HEK293 (cell line): ENCODE data around the gene FHIT.

Experiments
- CTCF ChIP-seq: fragments of 450-650 bp; formaldehyde crosslinking; IDR thresholded peaks from 2 replicates; pipeline ENCODE4 v1.5.1; 2016; ENCODE audit warnings: missing biosample characterization, missing genetic modification characterization
- PBX3 ChIP-seq: sonication (generic); formaldehyde crosslinking; IDR thresholded peaks from 2 replicates; pipeline ENCODE4 v1.8.1; 2022; ENCODE audit warnings: mild to moderate bottlenecking, moderate library complexity, missing genetic modification reagents
- ZNF140 ChIP-seq: fragments of 450-650 bp; formaldehyde crosslinking; IDR thresholded peaks from 2 replicates; pipeline ENCODE4 v1.5.1; 2016; ENCODE audit warnings: missing biosample characterization, missing genetic modification characterization
- ZNF24 ChIP-seq: fragments of 450-650 bp; formaldehyde crosslinking; IDR thresholded peaks from 2 replicates; pipeline ENCODE4 v1.5.1; 2016; ENCODE audit warnings: missing biosample characterization, missing genetic modification characterization
- TF ChIP-seq, protein P1 (sequence below): fragments of 450-650 bp; formaldehyde crosslinking; conservative IDR thresholded peaks from 2 replicates; pipeline ENCODE4 v1.5.1; 2016; ENCODE audit warnings: low read depth, missing biosample characterization, missing genetic modification characterization
- TF ChIP-seq, protein P2 (sequence below): fragments of 450-650 bp; formaldehyde crosslinking; IDR thresholded peaks from 2 replicates; pipeline ENCODE4 v1.5.1; 2016; ENCODE audit warnings: missing biosample characterization, missing genetic modification characterization
- TF ChIP-seq, protein P3 (sequence below): fragments of 450-650 bp; formaldehyde crosslinking; IDR thresholded peaks from 2 replicates; pipeline ENCODE4 v1.5.1; 2016; ENCODE audit warnings: missing biosample characterization, missing genetic modification characterization

- no peak for TF ChIP-seq CTCF (tag by site-specific recombination)
- TF ChIP-seq, protein P1, sequence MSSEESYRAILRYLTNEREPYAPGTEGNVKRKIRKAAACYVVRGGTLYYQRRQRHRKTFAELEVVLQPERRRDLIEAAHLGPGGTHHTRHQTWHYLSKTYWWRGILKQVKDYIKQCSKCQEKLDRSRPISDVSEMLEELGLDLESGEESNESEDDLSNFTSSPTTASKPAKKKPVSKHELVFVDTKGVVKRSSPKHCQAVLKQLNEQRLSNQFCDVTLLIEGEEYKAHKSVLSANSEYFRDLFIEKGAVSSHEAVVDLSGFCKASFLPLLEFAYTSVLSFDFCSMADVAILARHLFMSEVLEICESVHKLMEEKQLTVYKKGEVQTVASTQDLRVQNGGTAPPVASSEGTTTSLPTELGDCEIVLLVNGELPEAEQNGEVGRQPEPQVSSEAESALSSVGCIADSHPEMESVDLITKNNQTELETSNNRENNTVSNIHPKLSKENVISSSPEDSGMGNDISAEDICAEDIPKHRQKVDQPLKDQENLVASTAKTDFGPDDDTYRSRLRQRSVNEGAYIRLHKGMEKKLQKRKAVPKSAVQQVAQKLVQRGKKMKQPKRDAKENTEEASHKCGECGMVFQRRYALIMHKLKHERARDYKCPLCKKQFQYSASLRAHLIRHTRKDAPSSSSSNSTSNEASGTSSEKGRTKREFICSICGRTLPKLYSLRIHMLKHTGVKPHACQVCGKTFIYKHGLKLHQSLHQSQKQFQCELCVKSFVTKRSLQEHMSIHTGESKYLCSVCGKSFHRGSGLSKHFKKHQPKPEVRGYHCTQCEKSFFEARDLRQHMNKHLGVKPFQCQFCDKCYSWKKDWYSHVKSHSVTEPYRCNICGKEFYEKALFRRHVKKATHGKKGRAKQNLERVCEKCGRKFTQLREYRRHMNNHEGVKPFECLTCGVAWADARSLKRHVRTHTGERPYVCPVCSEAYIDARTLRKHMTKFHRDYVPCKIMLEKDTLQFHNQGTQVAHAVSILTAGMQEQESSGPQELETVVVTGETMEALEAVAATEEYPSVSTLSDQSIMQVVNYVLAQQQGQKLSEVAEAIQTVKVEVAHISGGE (tag by site-specific recombination), result no peak
- TF ChIP-seq, protein P2, sequence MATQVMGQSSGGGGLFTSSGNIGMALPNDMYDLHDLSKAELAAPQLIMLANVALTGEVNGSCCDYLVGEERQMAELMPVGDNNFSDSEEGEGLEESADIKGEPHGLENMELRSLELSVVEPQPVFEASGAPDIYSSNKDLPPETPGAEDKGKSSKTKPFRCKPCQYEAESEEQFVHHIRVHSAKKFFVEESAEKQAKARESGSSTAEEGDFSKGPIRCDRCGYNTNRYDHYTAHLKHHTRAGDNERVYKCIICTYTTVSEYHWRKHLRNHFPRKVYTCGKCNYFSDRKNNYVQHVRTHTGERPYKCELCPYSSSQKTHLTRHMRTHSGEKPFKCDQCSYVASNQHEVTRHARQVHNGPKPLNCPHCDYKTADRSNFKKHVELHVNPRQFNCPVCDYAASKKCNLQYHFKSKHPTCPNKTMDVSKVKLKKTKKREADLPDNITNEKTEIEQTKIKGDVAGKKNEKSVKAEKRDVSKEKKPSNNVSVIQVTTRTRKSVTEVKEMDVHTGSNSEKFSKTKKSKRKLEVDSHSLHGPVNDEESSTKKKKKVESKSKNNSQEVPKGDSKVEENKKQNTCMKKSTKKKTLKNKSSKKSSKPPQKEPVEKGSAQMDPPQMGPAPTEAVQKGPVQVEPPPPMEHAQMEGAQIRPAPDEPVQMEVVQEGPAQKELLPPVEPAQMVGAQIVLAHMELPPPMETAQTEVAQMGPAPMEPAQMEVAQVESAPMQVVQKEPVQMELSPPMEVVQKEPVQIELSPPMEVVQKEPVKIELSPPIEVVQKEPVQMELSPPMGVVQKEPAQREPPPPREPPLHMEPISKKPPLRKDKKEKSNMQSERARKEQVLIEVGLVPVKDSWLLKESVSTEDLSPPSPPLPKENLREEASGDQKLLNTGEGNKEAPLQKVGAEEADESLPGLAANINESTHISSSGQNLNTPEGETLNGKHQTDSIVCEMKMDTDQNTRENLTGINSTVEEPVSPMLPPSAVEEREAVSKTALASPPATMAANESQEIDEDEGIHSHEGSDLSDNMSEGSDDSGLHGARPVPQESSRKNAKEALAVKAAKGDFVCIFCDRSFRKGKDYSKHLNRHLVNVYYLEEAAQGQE (tag by site-specific recombination), result no peak
- TF ChIP-seq, protein P3, sequence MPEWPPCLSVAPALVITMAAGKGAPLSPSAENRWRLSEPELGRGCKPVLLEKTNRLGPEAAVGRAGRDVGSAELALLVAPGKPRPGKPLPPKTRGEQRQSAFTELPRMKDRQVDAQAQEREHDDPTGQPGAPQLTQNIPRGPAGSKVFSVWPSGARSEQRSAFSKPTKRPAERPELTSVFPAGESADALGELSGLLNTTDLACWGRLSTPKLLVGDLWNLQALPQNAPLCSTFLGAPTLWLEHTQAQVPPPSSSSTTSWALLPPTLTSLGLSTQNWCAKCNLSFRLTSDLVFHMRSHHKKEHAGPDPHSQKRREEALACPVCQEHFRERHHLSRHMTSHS (tag by site-specific recombination), result no peak
- TF ChIP-seq ZNF140 (tag by site-specific recombination), result no peak
- no peak for TF ChIP-seq PBX3 (CRISPR knock-in tag)
- TF ChIP-seq ZNF24 (tag by site-specific recombination), result no peak
Measured at GRCh38 chr3:60343831-60344230, 907.4 kb downstream of the FHIT start.
